ENCODE data around the gene CADM2.

GRCh38 chr3:85487375-85487774 is 528.6 kb downstream of the CADM2 start:
- TF ChIP-seq CTCF (IDR thresholded peaks at IDR 0.05), result no peak
- no peak for TF ChIP-seq EP300 (IDR thresholded peaks at IDR 0.05)
